HG03175 (cell line): ENCODE measurements around the gene CEND1.
A peak's percentile ranks its signal among the peaks of the same experiment; 100 is the strongest.

Experiments used
- ATAC-seq: cut with Tn5 transposase; IDR thresholded peaks from one replicate; pipeline ENCODE4 v1.9.1; 2021; ENCODE audit warnings: mild to moderate bottlenecking, moderate library complexity; ENCODE audit not compliant: unreplicated experiment

CEND1 gene

DNA sequence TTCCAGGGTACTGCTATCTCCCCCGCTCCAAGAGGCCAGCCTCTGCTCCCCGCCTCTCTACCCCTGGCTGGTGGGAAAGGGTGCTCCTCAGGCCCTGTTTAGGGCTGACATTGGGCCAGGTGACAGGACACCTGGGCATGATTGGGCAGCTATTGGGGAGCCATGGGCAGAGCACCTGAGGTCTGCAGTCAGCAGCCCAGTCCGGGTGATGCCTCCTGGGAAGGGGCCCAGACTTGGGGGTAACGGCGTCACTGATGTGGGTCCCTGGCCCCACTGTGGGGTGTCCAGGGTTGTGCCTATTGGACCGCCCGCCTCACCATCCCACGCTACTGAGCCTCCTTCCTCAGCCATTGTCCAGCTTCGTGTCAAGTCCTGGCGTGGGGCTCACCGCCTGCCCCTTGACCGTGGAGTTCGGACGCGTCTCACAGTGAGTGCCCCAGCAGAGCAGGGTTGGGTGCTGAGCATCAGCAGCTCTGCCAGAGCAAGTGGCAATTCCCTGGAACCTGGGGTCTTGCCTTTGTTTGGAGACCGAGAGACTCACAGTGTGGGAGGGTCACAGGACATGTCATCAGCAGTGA is 9.8 kb downstream of the CEND1 start:
- ATAC-seq, result no peak

DNA sequence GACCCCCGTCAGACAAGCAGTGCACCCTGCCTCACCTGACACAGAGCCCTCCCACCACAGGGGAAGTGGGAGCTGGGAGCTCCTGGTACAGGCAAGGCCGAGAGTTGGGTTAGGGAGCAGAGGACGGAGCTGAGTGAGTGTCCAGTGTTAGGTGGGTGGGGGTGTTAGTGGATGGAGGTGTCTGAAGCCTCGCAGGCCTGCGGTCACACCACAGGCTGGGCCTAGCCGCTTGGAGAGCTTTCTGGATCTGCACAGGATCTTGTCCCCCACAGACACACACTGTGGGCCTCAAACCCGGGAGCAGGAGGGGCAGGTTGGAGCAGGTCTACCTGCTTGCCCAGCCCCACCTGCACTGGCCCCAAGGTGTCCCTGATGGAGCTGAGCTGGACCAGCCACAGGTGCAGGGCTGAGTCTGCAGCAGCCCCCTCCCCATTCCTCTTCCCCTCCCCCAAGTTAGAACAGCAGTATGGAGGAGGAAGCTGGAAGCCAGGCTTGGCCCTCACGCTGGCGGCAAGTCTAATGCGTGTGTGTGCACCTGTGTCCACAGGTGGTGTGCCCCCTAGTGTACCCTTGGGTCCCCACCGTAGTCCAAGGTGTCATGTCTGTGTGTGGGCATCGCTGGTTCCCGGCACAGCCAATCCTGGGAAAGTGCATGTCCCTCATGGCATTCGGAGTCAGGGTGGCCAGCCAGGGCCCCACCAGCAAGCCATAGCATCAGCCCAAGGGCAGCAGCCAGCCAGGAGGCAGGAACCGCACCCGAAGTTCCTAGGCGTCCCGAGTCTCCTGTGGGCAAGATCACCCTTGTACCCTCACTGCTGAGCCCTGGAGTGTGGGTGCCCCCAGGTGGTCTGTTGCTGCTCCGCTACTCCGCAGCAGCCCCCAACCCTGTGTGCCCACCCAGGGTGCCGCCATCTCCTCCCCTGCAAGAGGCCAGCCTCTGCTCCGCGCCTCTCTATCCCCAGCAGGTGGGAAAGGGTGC is 10.6 kb downstream of the CEND1 start:
- ATAC-seq, result no peak

GRCh38 chr11:777288-778255 is 12.3 kb downstream of the CEND1 start, which contains the start of gene GATD1:
GATD1 (minus strand) TSS chr11:777487; CDS start chr11:777462, 25 bp downstream.
- peak; percentile 82 for ATAC-seq

DNA sequence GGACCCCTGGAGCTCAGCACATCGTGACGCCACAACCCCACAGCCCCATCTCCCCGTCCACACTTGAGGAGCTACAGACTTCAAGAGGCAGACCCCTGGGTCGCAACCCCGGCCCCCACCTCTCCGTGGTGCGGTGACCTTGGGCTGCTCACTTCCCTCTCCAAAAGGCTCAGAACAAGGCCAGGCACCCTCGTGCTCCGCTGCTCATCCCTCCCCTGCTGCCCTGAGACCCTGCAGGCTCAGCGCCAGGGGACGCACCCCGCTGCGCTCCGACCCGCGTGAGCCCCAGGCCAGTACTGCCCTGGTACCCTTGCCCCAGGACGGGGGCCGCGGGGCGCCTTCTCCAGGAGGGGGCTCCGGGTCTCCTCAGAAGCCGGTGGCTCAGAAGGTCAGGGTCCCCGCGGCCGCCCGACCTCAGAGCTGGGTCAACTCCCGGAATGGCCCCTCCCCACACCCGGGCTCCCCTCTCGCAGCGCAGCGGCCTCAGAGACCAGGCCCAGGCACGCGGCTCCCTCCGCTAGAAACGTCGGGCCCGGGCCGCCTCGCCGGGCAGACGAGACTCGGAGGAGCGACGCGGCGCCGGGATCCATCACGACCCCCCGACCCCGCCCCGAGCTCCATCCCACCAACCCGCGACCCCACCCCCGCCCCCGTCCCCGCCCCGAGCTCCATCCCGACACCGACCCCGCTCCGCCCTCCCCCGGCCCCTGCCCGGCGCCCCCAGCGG is 13.2 kb downstream of the CEND1 start:
- peak; percentile 30 for ATAC-seq

DNA sequence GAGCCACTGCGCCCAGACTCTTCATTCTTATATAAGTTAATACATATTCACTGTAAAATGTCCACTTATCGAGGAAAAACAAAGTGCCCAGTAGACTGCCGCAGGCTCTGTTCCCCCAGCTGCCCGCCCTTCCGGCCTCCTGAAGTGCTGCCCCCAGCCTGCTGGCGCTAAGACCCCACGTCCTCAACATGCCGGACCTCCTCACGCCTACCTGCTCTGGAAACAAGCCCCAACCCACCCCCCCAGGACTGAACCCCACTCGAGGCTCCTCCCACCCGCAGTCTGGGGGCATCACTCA is 13.7 kb downstream of the CEND1 start:
- ATAC-seq, result no peak

DNA sequence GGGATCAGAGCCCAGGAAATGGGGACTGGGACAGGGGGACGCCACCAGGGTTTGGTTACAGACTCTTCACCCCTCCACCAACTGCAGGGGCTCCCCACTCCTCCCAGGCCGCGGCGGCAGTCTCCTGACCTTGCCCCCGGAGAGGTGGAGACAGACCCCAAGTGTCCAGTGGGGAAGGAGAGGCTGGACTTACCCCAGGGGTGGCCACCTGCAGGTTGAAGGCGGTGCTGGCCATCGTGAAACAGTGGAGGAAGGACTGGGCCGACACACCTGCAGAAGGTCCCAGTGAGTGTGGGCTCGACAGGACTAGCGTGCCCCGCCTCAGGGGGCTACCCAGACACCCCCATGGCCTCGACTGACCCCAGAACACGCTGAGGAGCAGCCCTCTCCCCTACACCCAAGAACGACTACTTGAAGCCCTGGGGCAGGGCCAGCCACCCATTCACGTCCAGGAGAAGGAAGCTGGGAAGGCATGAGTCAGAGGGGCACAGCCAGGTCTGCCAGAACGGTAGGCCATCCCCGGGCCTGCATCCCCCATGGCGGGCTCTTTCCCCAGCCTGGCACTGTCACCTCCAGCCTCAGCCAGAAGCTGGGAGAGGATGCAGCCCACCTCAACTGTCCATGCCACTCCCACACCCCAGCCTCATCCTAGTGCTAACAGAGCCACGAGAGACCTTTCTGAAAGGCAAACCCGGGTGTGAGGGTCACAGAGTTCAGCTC is 14.9 kb downstream of the CEND1 start:
- no peak for ATAC-seq

DNA sequence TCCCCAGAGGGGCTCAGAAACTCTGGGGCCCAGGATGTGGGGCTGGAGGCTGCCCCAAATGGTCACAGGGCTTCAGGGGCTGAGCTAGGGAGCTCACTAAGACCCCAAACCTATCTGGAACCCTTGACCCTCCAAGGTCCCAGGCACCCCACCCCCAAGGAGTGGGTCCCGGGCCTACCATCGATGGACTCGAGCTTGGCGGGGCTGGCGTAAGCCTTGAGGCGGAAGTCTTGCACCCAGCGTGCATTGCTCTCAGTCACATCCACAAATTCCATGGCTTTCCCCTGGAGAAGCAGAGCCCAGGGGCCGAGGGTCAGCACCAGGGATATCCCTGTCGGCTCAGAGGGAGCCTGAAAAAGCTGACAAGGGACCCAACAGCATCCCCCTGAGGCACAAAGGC is 16.1 kb downstream of the CEND1 start:
- no peak for ATAC-seq

GRCh38 chr11:773425-773824 is 16.5 kb downstream of the CEND1 start:
- no peak for ATAC-seq

DNA sequence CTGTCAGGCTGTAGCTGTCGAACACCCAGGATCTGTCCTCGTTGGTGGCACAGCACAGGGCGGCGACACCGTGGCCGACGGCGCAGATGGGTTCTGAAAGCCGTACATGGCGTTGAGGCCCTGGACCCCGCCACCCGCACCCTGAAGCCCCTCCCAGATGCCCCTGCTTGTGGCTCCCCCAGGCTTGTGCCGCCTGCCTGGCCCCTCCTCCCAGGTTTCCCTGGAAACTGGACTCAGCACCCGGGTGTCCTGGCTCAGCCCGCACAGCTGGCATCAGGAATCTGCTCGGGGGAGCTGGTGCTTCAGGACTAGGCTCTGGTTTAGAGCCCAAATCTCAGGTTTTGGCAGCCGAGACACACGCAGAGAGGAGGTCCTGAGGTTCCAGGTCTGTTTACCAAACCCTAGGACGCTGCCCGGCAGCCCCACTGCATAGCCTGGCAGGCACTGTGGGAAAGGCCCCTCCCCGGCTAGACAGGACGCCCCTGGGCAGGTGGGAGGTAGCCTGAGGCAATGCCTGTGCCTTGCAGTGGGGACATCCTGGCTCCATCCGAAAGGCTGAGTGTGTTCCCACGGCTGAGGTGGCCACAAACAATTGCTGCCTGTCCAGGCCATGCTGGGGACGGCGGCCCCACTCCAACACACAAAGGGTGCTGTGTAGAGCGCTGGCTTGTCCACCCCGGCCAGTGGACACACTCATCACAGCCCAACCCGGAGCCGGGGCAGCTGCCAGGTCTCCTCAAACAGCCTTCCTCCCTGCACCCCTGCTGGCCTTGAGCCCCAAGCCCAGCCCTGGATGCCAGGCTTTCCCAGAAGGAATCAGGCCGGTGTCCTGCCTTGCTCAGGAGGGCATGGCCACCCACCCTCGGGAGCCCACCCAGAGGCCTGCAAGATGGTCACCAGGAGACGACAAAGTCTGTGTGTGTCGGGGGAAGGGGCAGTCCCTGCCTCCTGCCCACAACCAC is 17.2 kb downstream of the CEND1 start:
- ATAC-seq, result no peak

- no peak for ATAC-seq
Measured at GRCh38 chr11:771617-772204, 18.2 kb downstream of the CEND1 start.

DNA sequence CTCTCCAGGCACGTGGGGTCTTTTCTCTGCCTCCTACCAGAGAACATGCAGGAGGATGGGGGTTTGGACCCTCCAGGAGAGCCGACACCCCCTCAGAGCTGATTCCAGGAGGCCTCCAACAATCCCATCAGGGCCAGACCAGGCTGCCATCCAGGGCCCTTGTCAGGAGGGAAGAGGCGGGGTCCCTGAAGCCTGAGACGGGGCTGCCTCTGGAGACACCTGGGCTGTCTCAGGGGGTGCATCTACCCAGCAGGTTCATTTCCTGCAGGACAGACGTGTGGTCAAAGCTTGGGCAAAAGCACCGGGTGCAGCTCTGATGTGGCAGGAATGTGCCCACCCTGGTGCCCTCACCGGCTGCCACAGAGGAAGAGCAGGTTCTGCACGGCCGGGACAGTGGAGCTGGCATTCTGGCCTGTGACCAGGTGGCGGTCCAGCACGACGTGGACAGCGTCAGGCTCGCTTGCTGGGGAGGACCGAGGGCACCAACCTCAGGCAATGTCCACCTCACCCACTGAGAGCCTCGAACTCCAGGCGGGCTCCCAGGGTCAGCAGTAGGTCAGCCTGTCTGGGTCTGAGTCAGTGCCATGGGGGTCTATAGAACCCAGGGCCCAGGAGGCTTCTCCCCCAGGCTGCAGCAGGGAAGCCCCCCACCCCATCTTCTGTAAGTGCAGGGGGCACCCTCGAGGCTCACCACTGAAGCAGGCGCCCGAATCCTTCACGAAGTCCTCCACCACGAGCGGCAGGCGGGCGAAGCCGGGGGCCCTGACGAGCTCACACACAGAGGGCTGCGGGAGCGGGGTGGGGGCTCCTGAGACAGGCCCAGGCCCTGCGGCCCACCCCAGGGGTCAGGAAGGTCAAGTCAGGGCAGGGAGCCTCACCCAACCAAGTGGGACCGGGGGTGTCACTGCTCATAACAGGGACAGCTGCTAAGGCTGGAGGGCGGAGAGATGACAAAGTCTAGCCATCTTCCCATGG is 19.0 kb downstream of the CEND1 start:
- no peak for ATAC-seq

- no peak for ATAC-seq
Measured at GRCh38 chr11:769887-770641, 19.8 kb downstream of the CEND1 start.

DNA sequence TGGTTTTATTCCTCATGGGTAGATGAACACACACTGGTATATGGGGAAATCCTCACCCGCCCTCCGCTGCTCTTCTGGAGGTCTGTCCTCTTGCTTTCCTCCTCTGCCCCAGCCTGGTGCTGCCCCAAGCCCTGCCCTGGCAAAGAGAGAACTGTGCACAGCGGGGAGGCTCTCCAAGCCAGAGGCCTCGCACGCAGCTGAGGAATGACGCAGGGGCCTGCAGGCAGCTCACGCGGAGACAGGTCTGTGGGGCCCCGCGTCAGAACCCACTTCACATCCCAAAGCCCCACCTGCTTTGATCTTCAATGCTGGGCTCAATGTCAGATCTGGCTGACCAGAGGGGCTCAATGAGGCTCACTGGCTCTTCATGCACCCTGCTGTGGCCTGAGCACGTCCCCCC is 22.7 kb downstream of the CEND1 start:
- ATAC-seq, result no peak

DNA sequence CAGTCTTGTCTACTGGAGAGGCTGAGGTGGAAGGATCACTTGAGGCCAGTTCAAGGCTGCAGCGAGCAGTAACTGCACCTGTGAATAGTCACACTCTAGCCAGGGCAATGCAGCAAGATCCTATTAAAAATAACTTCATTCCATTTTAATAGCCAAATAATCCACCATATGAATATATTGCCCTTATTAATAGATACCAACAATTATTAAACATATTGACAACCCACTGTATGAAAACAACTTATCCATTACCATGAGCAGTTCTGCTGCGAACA is 23.0 kb downstream of the CEND1 start:
- no peak for ATAC-seq

DNA sequence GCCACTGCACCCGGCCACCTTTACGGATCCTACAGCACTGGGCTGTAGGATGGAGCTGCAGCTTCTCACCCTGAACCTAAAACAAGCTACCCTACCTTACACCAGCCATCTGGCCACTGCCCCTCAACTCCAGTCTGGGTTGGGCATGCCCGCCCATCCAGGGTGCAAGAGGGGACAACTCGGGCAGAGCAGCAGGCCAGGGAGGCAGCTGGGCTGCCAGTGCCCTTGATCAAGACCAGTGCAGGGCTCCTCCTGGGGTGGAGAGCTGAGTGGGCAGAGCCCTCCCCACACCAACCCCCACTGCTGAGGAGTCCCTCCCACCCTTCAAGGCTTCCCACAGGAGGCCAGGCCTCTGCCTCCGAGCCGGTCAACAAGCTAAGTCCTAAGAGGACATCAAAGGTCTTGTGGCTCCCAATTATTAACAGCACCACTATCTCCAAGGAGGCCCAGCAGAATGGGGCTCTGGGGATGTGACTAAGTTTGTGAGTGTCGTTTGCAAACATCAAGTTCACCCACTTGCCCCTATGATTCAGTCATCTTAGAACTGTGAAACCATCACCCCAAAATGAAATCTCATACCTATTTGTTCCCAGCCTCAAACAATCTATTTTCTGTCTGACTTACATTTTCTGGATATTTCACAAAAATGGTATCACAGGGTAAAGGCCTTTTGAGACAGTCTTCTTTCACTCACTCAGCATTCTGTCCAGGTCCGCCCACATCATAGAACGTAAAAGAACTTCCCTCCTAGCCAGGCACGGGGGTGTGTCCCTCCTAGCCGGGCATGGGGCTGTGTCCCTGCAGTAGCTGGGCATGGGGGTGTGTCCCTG is 23.6 kb downstream of the CEND1 start:
- ATAC-seq, result no peak

- ATAC-seq, result no peak
Measured at GRCh38 chr11:765802-766091, 24.1 kb downstream of the CEND1 start.
